HG02759 (cell line): ENCODE results near the gene CD82.
"Not testable (repeated sequence)": the region's sequence is repeated elsewhere in the genome, so short reads cannot be mapped to it uniquely, and the experiment has no call there.

ENCODE experiments used
- ATAC-seq: cut with Tn5 transposase; IDR thresholded peaks from one replicate; pipeline ENCODE4 v1.9.1; 2021; ENCODE audit warnings: mild to moderate bottlenecking, moderate library complexity; ENCODE audit not compliant: unreplicated experiment

Gene CD82

GRCh38 chr11:44628730-44629700 is 63.6 kb downstream of the CD82 start:
- peak; percentile 24 for ATAC-seq

- ATAC-seq = no peak
Observed at GRCh38 chr11:44629732-44630345, 64.4 kb downstream of the CD82 start.

GRCh38 chr11:44630511-44631210 is 65.2 kb downstream of the CD82 start:
- no peak for ATAC-seq

GRCh38 chr11:44631831-44632230 is 66.4 kb downstream of the CD82 start:
- no peak for ATAC-seq

- no peak for ATAC-seq
Observed at GRCh38 chr11:44632466-44633123, 67.1 kb downstream of the CD82 start.

- no peak for ATAC-seq
Observed at GRCh38 chr11:44633641-44634040, 68.2 kb downstream of the CD82 start.

GRCh38 chr11:44634401-44635281 is 69.2 kb downstream of the CD82 start:
- no peak for ATAC-seq

GRCh38 chr11:44637487-44637886 is 72.0 kb downstream of the CD82 start:
- no peak for ATAC-seq

- ATAC-seq = no peak
Observed at GRCh38 chr11:44638032-44638431, 72.6 kb downstream of the CD82 start.

- ATAC-seq = no peak
Observed at GRCh38 chr11:44643217-44643616, 77.8 kb downstream of the CD82 start.

- ATAC-seq = no peak
Observed at GRCh38 chr11:44645827-44646226, 80.4 kb downstream of the CD82 start.

- not testable (repeated sequence) for ATAC-seq
Observed at GRCh38 chr11:44647255-44647955, 81.9 kb downstream of the CD82 start.

- no peak for ATAC-seq
Observed at GRCh38 chr11:44648109-44648508, 82.6 kb downstream of the CD82 start.

- no peak for ATAC-seq
Observed at GRCh38 chr11:44651535-44652155, 86.2 kb downstream of the CD82 start.

GRCh38 chr11:44652901-44653644 is 87.6 kb downstream of the CD82 start:
- ATAC-seq = no peak

- ATAC-seq = no peak
Observed at GRCh38 chr11:44654057-44654456, 88.6 kb downstream of the CD82 start.

GRCh38 chr11:44654596-44654995 is 89.1 kb downstream of the CD82 start:
- no peak for ATAC-seq

- ATAC-seq = no peak
Observed at GRCh38 chr11:44657836-44658505, 92.5 kb downstream of the CD82 start.
